ENCODE results near the gene MELK. TPM values are rescaled to one million over a fixed set of nuclear protein-coding genes. Genes with fewer than 3 reads are reported as not detected.

Gene MELK
- 10 to 100 TPM; 39.5 to 41.9 TPM for total RNA-seq

GRCh38 chr9:36572515-36573418 is at the start of gene MELK:
MELK (plus strand) TSS chr9:36572895; CDS start chr9:36581682, 8,787 bp downstream.

Other genes starting within 250 kb of the MELK start
- gene RNF38, start 172.6 kb upstream of the MELK start, total RNA-seq = 10 to 100 TPM; 36.4 to 37.8 TPM